HCT116 (cell line): ENCODE data around the gene MAPK1IP1L. TPM values are rescaled to one million over a fixed set of nuclear protein-coding genes. Genes with fewer than 3 reads are reported as not detected.

Experiments
- ATAC-seq: fragments of 200-7000 bp; cut with Tn5 transposase; 2 replicates; pipeline ENCODE4 v1.9.1; 2020; ENCODE audit warnings: mild to moderate bottlenecking, moderate library complexity
- BruUV-seq: library from RNA; stranded (reverse); fragments of 400-500 nt; replicated peaks from 2 replicates; lab custom pipeline; 2021; lab: Mats Ljungman, UMichigan
- CTCF ChIA-PET: fragments of 300-600 bp; sonication (Branson Sonifier 250); formaldehyde crosslinking; loops from one replicate; lab custom pipeline; 2021; ENCODE audit warnings: antibody characterized with exemption; lab: Charles Lee
- POLR2A ChIA-PET: fragments of 300-600, 350-600 bp; sonication (Branson Sonifier 250); formaldehyde crosslinking; loops from one replicate; lab custom pipeline; 2021; ENCODE audit warnings: antibody characterized with exemption; lab: Charles Lee
- RAD21 ChIA-PET, 2 experiments: fragments of 300-600 bp; sonication (Branson Sonifier 250); formaldehyde crosslinking; loops; one replicate each; lab custom pipeline; 2023; ENCODE audit warnings: low total read pairs in 2 of 2; ENCODE audit not compliant: uncharacterized antibody in 2 of 2, unreplicated experiment in 2 of 2, low non-redundant PET in 1 of 2; lab: Charles Lee
- DNase-seq: peaks from one replicate; pipeline ENCODE4 v3.0.0-alpha.2; 2010; ENCODE audit warnings: low read depth, low spot score
- H2AFZ ChIP-seq: fragments of 200-600 bp; shearing (Covaris generic), sonication (generic); 2 replicates; pipeline ENCODE4 v1.6.1; 2017; ENCODE audit warnings: low read depth, mixed run types, mixed read lengths, antibody characterized with exemption, low read length; ENCODE audit not compliant: poor library complexity, severe bottlenecking
- H3K27ac ChIP-seq: 2 replicates; pipeline ENCODE4 v1.5.1; 2012; ENCODE audit warnings: low read depth, low read length
- H3K27me3 ChIP-seq: fragments of 200-600 bp; sonication (generic); 2 replicates; pipeline ENCODE4 v1.6.1; 2016; ENCODE audit warnings: mixed run types, low read length, mixed read lengths; ENCODE audit not compliant: insufficient read depth
- H3K36me3 ChIP-seq, 2 experiments: fragments of 200-500 bp in 1 of 2; fragments of 200-600 bp in 1 of 2; sonication (Bioruptor generic) in 1 of 2; sonication (generic) in 1 of 2; 2 replicates each; pipeline versions ENCODE4 v1.5.1 to v1.6.1; 2014 to 2016; ENCODE audit warnings: low read length in 2 of 2, inconsistent platforms in 1 of 2, mixed read lengths in 1 of 2, mixed run types in 1 of 2; ENCODE audit not compliant: insufficient read depth in 2 of 2, control insufficient read depth in 1 of 2
- H3K4me1 ChIP-seq, 2 experiments: fragments of 200-600 bp in 1 of 2; sonication (generic) in 1 of 2; 2 replicates each; pipeline versions ENCODE4 v1.5.1 to v1.6.1; 2012 to 2017; ENCODE audit warnings: low read length in 2 of 2, inconsistent platforms in 1 of 2, mild to moderate bottlenecking in 1 of 2, mixed read lengths in 1 of 2, mixed run types in 1 of 2, moderate library complexity in 1 of 2; ENCODE audit not compliant: insufficient read depth in 2 of 2, control insufficient read depth in 1 of 2
- H3K4me2 ChIP-seq: fragments of 200-600 bp; sonication (generic); 2 replicates; pipeline ENCODE4 v1.6.1; 2017; ENCODE audit warnings: mixed run types, low read length, mixed read lengths
- H3K4me3 ChIP-seq, 2 experiments: fragments of 200-600 bp in 1 of 2; sonication (generic) in 1 of 2; replicated peaks in 1 of 2; 2 replicates each; pipeline ENCODE4 v1.5.1; 2011 to 2016; ENCODE audit warnings: low read length in 2 of 2, control low read depth in 1 of 2, low read depth in 1 of 2, mild to moderate bottlenecking in 1 of 2, mixed read lengths in 1 of 2, mixed run types in 1 of 2
- H3K79me2 ChIP-seq: fragments of 200-600 bp; sonication (generic); 2 replicates; pipeline ENCODE4 v1.6.1; 2017; ENCODE audit warnings: mild to moderate bottlenecking, mixed run types, low read length, moderate library complexity, mixed read lengths; ENCODE audit not compliant: insufficient read depth
- H3K9ac ChIP-seq: fragments of 200-600 bp; sonication (generic); 2 replicates; pipeline ENCODE4 v1.6.1; 2016; ENCODE audit warnings: low read length, mixed read lengths
- H3K9me2 ChIP-seq: fragments of 200-600 bp; sonication (generic), shearing (Covaris generic); 2 replicates; pipeline ENCODE4 v1.6.1; 2017; ENCODE audit warnings: mixed run types, mild to moderate bottlenecking, moderate library complexity; ENCODE audit not compliant: insufficient read depth
- H3K9me3 ChIP-seq, 2 experiments: fragments of 200-500 bp in 1 of 2; fragments of 200-600 bp in 1 of 2; sonication (Bioruptor generic) in 1 of 2; sonication (generic) in 1 of 2; 2 replicates each; pipeline ENCODE4 v1.6.1; 2014 to 2017; ENCODE audit warnings: low read length in 2 of 2, mixed read lengths in 2 of 2, inconsistent platforms in 1 of 2, low read depth in 1 of 2, mild to moderate bottlenecking in 1 of 2, mixed run types in 1 of 2, moderate library complexity in 1 of 2; ENCODE audit not compliant: control insufficient read depth in 1 of 2, insufficient read depth in 1 of 2
- H4K20me1 ChIP-seq: fragments of 200-600 bp; sonication (generic), shearing (Covaris generic); 2 replicates; pipeline ENCODE4 v1.6.1; 2017; ENCODE audit warnings: mixed run types, mild to moderate bottlenecking, moderate library complexity; ENCODE audit not compliant: insufficient read depth
- MAX ChIP-seq: IDR thresholded peaks from 2 replicates; pipeline ENCODE4 v1.6.1; 2012
- POLR2A ChIP-seq: IDR thresholded peaks from 2 replicates; pipeline ENCODE4 v1.7.0; 2011; ENCODE audit warnings: borderline replicate concordance; ENCODE audit not compliant: insufficient read depth, insufficient read length; ENCODE audit errors: extremely low read depth
- REST ChIP-seq: IDR thresholded peaks from 2 replicates; pipeline ENCODE4 v1.6.1; 2012; ENCODE audit warnings: low read depth
- SIN3A ChIP-seq: IDR thresholded peaks from 2 replicates; pipeline ENCODE4 v1.6.1; 2012; ENCODE audit warnings: low read depth
- TCF7L2 ChIP-seq: IDR thresholded peaks from 2 replicates; pipeline ENCODE4 v1.7.0; 2011; ENCODE audit warnings: borderline replicate concordance, inconsistent platforms; ENCODE audit not compliant: insufficient read depth, insufficient read length; ENCODE audit errors: extremely low read depth
- YY1 ChIP-seq: IDR thresholded peaks from 2 replicates; pipeline ENCODE4 v1.6.1; 2011; ENCODE audit warnings: low read length, low read depth, moderate library complexity, mild to moderate bottlenecking; ENCODE audit not compliant: insufficient replicate concordance; ENCODE audit errors: extremely low read depth
- ZFX ChIP-seq: fragments of 450-650 bp; IDR thresholded peaks from 2 replicates; pipeline ENCODE4 v1.6.1; 2017
- intact Hi-C: fragments of 100-400 bp; cut with micrococcal nuclease; formaldehyde crosslinking; loops from 2 replicates; pipeline ENCODE4 v1.10.0; 2022
- total RNA-seq: library from RNA; stranded (reverse); gene quantifications from one replicate; pipeline ENCODE4 v1.2.1, GENCODE V29; 2021; ENCODE audit not compliant: unreplicated experiment

The MAPK1IP1L gene
- total RNA-seq, 1 experiment from 2014 or later = 101 TPM

- H3K9me3 ChIP-seq = peaks cover 3 to 12% of the 10 kb centered on the region in 2 experiments; a peak in 1 of 4 replicates
- no peak overlapping the region for H2AFZ ChIP-seq
- BruUV-seq = no TSS peak
- H3K9ac ChIP-seq = peak overlapping the region; percentile 71
- ChIA-PET RAD21 (no interaction called here), POLR2A (interaction anchor here (0.6 to 2.5 kb wide), 4 partner anchors 10 to 28 kb away, joined by 3 to 17 read pairs (median 4); partner anchors contain the start of gene LGALS3)
- peak overlapping the region in 1 of 2 experiments; percentile 53; a peak in 1 of 4 replicates for H3K4me3 ChIP-seq
- no peaks in the 10 kb centered on the region for H3K27me3 ChIP-seq
- H3K4me1 ChIP-seq = peaks cover 40 to 60% of the 10 kb centered on the region in 2 experiments
- peak overlapping the region; percentile 94 for H3K27ac ChIP-seq
- H4K20me1 ChIP-seq = no peaks in the 10 kb centered on the region
- no peaks in the 10 kb centered on the region for H3K79me2 ChIP-seq
- peaks cover 0 to 4% of the 10 kb centered on the region in 2 experiments; a peak in 1 of 4 replicates for H3K36me3 ChIP-seq
- H3K9me2 ChIP-seq = no peaks in the 10 kb centered on the region
- ATAC-seq = no peak
- TF ChIP-seq MAX (no peak), SIN3A (no peak), REST (no peak), TCF7L2 (no peak), ZFX (no peak), YY1 (no peak), POLR2A (no peak)
- TF ChIP-seq, all 23 proteins: peak for 0
- CTCF ChIA-PET = no interaction called here
- intact Hi-C loops = loop anchor here (2.0 kb wide), 1 partner anchor 27 kb away; the partner anchor contains the start of gene LGALS3
- no peak for DNase-seq
- H3K4me2 ChIP-seq = peak overlapping the region; percentile 79
Observed at GRCh38 chr14:55101698-55102097, 50.3 kb downstream of the MAPK1IP1L start.
